Right lobe of liver (tissue), 4 donors: ENCODE results near the gene PGLYRP2.

Experiments used
- POLR2A ChIP-seq: fragments of 450-650 bp; IDR thresholded peaks from one replicate; pipeline ENCODE4 v1.6.1; 2017; ENCODE audit warnings: antibody characterized with exemption, mild to moderate bottlenecking
- TF ChIP-seq, protein P1 (sequence below), 4 donors: fragments of 200-600 bp in 3 of 4; fragments of 450-650 bp in 1 of 4; IDR thresholded peaks; one replicate each; pipeline versions ENCODE4 v1.5.1 to v1.8.0; 2016 to 2022; ENCODE audit warnings: antibody characterized with exemption in 4 of 4, mild to moderate bottlenecking in 2 of 4
- donor health status: DM: no; HTN: no; CAD: no.
- donor health status: DM: no; HTN: no; CAD: no.
- donor health status: DM: no; HTN: yes; CAD: no.

DNA sequence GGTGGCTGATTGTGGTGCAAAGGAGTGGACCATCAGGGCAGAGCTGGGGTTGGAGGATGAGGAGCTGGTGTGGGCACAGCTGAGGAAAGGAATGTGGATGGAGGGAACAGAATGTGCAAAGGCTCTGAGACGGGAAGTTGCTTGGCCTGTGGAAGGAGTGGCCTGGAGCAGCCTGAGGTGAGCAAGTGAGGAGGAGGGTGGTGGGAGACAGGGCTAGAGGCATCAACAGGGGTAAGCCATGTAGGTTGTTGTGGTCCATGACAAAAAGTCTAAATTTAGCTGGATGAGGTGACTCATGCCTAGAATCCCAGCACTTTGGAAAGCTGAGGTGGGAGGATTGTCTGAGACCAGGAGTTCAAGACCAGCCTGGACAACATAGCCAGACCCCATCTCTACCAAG, 38.5 kb upstream of the PGLYRP2 start:
- no peak for TF ChIP-seq POLR2A
- TF ChIP-seq, protein P1, sequence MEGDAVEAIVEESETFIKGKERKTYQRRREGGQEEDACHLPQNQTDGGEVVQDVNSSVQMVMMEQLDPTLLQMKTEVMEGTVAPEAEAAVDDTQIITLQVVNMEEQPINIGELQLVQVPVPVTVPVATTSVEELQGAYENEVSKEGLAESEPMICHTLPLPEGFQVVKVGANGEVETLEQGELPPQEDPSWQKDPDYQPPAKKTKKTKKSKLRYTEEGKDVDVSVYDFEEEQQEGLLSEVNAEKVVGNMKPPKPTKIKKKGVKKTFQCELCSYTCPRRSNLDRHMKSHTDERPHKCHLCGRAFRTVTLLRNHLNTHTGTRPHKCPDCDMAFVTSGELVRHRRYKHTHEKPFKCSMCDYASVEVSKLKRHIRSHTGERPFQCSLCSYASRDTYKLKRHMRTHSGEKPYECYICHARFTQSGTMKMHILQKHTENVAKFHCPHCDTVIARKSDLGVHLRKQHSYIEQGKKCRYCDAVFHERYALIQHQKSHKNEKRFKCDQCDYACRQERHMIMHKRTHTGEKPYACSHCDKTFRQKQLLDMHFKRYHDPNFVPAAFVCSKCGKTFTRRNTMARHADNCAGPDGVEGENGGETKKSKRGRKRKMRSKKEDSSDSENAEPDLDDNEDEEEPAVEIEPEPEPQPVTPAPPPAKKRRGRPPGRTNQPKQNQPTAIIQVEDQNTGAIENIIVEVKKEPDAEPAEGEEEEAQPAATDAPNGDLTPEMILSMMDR (IDR thresholded peaks at IDR 0.05), result no peak
